Measurements from ENCODE around the gene CHRNA4.

GRCh38 chr20:63297796-63298572 lies 63.2 kb downstream of the CHRNA4 start:
- TF ChIP-seq CTCF (conservative IDR thresholded peaks at IDR 0.05 in 1 of 2, IDR thresholded peaks at IDR 0.05 in 1 of 2; ENCODE audit: low read depth in 1 of 2, low read length in 2 of 2), result no peak
- TF ChIP-seq EZH2 (IDR thresholded peaks at IDR 0.05; ENCODE audit: low read length, missing control alignments), result no peak

Measured in fibroblast of lung (primary cell).